T-helper 9 cell (primary cell): Measurements from ENCODE around the gene FAM53A.

Experiments
- DNase-seq: peaks from one replicate; pipeline ENCODE4 v3.0.0-alpha.2; 2020

The FAM53A gene

GRCh38 chr4:1639299-1639868 is 44.7 kb downstream of the FAM53A start:
- DNase-seq = no peak

DNA sequence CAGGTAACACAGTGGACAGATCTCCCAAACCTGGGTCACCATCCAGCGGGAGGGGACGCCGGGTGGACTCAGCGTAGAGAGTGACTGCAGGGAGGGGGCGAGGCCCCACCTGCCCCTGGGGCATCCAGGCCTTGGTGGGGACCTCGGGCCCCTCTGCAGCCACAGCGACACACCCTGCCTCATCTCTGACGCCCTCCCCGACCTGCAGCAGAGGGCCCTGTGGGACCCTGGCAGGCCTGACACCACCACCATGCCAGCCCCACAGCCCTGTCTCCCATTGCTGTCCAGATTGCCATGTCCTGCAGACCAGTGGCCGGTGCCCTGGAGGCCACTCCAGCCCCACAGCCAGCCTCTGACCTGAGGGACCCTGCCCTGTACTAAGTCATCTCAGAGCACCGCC is 45.2 kb downstream of the FAM53A start:
- DNase-seq = no peak

DNA sequence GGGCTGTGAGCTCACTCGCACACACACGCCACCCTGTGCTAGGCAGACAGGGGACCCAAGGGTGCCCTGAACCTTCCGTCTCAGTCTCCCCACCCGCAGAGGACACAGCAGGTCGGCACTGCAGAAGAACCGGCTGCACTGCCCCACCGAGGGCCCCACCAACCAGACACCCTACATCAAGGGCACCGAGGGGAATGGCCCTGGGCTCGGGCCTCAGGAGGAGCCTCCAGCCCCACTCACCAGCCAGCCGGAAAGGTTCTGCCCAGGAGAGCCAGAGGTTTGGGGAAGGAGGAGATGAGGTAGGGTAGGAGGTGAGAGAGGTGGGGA is 45.9 kb downstream of the FAM53A start:
- DNase-seq = no peak

DNA sequence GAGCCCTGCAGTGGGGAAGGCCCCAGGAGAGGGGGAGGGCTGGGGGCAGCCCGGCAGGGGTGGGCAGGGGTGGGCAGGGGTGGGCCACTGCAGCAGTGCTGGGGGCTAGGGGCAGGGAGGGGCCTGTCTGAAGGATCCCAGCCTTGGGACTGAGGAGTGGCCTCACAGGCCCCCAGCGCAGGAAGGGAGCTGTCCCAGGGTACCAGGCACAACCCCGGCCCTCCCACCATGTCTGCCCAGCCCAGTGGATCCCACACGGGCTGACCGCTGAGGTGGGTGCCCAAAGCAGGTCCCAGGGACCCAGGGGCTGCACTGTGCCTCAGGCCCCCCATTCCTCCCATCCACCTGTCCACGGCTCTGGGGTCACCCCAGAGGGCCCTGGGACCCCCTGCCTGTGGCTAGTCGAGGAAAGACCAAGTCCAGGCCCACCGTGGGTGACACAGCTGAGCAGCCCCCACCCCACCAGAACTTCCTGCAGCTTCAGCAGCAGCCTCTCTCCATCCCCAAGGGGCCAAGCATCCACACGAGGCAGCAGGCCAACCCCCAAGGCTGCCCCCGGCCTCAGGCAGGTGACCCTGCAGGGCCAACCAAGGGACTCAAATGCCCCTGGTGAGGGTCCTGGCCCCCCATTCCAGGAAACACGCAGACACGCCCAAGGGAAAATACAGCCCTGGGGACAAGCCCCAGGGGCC is 46.4 kb downstream of the FAM53A start:
- DNase-seq = no peak

DNA sequence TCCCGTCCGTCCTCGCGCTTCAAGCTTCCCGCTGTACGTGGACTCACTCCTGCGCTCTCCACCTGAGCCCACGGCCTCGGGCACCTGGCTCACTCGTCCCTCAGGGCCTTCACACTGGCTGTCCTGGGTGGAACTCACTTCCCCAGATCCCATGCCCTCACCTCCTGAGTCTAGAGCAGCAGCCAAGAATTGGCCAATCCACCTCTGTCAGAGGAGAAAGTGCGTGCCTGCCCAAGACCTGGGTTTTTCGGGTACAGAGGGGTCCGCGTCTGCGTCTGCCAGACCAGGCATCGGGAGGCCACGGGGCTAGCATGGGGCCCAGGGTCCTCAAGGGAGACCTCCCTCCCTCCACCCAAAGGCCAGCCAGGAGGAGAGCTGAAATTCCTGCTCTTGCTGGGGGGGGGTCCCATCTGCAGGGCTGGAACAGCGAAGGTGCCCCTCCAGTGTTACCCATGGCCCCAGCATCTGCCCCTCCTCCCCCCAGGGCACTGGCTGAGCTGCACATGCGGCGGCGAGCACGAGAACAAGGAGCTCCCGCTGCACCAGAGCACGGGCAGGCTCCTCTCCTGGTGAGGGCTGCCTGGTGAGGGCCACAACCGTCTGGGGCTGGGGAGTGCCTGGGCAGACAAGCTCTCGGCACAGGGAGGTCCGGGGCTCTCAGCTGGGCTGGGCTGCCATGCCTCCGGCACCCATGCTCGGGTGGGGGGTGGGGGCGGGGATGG is 47.5 kb downstream of the FAM53A start:
- DNase-seq = no peak

GRCh38 chr4:1635464-1635863 is 48.6 kb downstream of the FAM53A start:
- no peak for DNase-seq

DNA sequence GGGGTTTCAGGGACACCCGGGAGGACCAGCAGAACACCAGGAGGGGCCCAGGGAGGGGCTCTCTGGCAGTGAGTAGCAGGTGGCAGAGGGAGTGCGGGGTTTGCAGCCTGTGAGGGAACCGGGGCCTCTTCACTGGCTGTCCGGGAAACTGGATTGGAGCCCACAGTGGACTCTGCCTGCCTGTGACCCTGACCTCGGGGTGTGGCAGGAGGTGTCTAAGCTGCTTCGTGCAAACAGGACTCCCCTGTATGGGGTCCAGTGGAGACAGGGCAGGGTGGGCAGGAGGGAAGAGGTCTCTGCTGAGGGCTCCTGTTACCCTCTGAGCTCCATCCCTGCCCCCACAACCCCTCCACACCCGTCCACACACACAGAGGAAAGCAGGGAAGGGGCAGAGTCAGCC is 50.1 kb downstream of the FAM53A start:
- DNase-seq = no peak

DNA sequence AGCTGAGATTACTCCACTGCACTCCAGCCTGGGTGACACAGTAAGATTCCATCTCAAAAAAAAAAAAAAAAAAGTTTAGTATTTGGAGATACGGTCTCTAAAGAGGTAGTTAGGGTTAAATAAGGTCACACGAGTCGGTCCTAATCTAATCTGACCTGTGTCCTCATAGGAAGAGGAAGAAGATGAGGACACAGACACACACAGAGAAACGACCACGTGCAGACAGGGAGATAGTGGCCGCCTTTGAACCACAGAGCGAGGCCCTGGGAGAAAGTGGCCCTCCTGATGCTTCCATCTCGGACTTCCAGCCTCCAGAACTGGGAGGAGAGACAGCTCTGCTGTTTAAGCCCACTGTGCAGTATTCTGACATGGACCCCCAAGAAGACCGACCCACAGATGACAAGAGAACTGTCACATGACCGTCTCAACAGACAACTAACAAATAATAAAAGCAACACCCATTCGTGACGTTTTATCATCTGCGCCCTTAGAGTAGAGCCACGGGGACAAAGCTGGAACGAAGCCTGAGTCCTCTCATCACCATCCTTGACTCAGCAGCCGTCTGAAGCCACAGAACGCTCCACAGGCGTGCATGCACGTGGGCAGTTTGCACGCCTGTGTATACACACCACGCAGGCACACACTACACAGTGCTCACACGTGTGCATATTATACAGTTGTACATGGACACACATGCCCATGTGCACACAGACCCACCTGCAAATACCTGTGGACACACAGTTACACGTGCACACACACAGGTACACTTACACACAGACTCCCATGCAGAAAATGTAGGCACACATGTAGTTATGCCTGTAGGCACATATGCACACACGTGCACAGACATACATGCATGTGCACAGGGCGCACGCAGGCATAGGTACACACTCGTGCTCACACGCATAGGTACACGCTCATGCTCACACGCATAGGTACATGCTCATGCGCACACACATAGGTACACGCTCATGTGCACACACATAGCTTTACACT is 51.7 kb downstream of the FAM53A start:
- DNase-seq = no peak

DNA sequence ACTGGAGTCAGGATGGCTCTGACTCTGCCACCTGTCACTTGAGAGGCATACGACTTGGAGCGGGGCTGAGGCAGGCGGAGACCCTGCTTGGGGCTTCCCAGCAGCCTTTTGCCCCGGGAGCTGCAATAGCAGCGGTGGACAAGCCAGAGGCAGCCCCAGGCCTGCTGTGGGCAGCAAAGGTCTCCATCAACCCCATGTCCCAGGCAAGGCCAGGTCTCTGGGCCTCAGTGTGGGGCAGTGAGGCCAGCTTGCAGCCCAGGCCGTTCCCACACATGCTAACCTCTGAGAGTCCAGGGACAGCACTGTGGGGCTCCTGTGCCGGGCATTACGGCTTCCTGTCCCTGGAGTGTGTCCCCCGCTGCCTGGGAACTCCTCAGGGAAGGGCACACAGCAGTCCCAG is 53.0 kb downstream of the FAM53A start:
- no peak for DNase-seq

DNA sequence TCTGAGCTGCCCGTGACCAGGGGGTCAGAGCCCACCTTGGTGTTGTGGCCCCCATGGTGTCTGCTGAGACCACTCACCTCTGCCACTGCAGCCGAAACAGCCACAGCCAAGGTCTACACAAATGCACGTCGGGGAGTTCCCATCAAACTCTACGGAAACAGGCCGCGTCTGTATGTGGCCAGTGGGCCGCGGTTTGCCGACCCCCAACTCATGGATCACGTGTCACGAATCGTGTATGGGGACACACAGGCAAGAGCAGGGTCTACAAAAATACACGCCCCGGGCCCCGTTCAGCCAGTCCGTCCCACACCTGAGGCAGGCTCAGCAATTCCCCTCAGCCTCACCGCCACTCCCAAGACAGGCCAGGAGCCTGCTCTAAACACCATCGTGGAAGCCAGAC is 53.8 kb downstream of the FAM53A start:
- no peak for DNase-seq

DNA sequence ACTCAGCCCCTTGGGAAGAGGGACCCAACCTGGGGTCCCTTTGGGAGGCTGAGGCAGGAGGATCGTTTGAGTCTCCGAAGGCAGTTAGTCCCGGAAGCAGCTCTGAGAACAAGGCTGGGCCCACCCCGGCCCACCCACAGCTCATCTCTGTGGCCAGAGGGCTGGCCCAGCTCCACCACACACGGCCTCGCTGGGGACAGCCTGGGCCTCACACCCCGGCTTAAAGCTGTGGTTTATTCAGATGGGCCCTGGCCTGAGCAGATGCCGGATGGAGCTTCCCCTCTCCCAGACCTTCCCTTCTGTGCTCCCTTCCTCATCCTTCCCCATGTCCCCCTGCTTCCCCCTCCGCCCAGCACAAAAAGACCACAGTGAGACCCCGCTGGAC is 54.4 kb downstream of the FAM53A start:
- no peak for DNase-seq

DNA sequence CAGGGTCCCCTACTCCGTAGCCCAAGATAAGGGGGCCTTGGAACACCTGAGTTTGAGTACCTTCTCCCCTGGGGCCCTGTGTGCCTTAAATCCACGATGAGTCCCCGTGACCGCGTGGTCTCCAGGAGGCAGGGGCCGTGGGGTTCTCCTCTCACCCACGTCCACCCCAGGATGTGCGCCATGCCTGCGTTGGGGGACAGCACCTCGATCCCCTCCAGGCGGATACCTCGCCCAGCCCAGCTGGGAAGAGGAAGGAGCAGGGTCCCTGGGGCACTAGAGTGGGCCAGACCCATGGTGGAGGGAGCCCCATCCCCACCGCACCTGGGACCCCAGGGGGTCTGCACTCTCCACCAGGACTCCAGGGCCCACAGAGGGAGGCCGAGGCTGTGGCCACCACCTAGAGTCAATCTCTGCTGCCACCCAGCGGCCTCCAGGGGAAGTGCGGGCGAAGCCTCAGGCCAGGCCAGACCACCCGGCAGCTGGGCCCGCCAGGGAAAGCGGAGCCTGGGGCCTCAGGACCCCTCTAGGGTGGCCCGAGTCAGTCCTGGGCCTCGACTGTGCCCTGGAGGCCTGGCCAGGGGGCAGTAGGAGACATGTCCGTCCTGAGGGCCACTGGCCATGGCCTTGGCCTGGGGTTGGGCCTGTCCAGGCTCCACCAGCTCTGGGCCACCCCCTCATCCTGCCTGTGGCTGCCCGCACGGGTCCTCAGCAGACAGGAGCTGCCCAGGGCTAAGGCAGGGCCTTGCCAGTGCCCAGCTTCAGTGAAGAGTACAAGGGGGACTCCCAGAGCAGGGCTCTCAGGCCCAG is 55.0 kb downstream of the FAM53A start:
- peak; percentile 75 for DNase-seq

DNA sequence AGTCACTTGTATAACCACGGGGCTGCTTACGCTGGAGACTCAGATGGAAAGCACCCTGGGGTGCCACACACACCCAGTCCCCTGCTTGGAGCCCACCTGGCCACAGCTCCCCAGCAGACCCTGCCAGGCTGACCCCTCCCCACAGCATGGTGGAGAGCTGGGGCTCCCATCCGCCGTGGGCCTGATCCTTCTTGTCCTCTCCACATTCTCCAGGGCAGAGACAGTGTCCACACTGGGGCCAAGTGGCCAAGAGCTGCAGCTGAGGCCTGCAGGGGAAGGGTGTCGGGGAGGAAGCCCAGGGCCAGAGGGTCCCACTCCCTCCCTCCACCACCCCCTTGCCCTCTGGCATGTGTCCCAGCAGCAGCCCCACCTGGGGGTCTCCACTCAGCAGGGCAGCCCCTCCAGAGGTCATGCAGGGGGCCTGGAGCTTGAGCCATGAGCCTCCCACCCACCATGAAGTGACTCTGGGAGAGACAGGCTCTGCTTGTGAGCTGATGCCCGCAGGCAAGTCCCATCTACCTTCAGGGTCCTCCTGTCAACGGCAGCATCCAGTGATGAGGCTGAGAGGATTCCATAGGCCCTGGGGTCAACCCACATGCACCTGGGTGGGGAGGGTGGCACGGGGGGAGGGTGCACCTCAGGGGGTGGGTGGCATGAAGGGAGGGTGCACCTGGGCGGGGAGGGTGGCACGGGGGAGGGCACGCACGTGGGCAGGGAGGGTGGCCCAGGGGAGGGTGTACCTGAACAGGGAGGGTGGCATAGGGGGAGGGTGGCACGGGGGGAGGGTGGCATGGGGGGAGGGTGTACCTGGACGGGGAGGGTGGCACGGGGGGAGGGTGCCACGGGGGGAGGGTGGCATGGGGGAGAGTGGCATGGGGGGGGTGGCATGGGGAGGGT is 56.4 kb downstream of the FAM53A start:
- no peak for DNase-seq

DNA sequence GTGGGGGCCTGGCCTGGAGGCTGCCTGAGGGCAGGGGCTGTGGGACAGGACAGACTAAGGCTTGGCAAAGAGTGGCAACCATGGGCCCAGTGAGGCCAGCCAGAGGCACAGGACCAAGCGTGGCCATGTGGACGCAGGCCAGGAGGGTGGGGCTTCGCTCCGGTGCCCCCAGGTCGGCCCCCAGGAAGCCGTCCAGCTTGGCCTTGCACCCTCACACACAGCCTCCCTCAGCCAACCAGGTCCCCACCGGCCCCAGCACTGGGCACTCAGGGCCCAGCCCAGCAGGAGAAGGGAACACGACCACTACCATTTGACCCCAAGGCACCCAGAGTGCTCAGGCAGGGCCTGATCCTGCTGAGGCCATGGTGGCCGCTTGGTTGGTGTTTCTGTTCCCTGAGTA is 57.2 kb downstream of the FAM53A start:
- no peak for DNase-seq

GRCh38 chr4:1626151-1626550 is 58.0 kb downstream of the FAM53A start:
- no peak for DNase-seq

DNA sequence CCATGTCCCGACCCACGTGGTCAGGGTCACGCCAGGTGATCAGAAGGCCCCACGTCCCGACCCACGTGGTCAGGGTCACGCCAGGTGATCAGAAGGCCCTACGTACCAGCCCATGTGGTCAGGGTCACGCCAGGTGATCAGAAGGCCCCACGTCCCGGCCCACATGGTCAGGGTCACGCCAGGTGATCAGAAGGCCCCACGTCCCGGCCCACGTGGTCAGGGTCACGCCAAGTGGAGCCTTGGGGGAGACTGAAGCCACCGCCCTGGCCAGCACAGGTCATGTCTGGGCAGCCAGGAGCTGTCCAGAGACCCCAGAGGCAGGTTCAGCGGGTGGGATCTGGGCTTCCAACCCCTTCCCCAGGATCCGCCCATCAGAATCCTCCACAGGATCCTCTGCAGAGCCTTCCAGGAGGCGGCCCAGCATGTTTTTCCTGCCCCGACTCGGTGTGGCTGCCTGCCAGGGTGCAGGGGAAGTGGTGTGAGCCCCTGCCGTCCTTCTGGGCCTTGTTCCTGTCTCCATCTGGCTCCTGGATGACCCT is 58.4 kb downstream of the FAM53A start:
- DNase-seq = no peak

DNA sequence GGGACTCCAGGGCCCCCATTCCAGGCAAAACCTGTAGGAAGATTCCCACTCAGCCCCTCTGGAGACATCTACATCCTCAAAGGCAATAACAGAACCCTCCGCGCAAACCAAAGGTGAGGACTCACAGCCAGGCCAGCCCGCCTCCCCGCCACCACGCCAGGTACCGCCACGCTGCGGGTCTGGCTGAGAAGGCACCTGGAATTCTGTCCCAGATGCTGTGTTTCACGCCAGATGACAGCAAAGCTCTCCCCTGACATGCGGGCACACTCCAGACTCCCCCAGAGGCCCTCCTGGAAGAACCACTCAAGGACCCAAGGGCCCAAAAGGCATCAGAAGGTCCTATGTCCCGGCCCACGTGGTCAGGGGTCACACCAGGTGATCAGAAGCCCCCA is 59.6 kb downstream of the FAM53A start:
- DNase-seq = no peak

GRCh38 chr4:1623821-1624518 is 60.1 kb downstream of the FAM53A start:
- DNase-seq = no peak

DNA sequence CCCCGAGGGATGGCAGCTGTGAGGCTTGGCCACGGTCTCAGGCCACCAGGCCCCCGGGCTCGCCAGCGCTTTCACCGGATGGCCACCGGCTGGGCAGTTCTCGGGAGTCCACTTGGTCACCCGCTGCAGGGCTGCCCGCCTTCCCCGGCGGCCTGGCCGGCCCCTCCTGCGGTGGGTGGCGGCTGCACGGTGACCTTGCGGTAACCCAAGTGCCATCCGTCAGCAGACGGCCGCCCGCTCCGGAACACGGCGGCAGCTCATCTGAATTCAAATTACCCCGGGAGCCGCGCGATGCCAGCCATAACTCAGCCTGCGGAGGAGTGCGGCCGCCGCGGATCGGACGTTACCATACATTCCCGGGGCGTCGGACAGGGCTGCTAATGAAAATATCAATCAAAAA is 60.7 kb downstream of the FAM53A start:
- no peak for DNase-seq

DNA sequence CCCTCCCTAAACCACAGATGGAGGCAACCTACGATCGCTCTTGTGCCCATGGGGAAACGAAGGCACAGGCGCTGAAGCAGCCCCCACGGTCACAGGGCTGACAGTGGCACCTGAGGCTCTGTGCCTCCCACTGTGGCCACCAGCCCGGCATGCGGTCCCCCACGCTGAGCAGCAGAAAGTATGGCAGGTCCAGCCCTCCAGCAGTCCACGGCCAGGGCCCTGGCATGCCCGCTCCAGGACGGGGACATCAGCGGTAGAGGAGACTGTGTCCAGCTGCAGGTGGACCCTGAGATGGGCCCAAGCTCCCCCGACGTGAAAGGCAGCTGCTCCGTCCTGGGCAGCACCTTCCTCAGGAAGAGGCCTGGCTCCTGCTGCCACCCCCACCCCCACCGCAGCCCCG is 61.2 kb downstream of the FAM53A start:
- no peak for DNase-seq
